Amniotic epithelial cell (primary cell): Measurements from ENCODE around the gene ITGB7.
"Not testable (repeated sequence)": the region's sequence is repeated elsewhere in the genome, so short reads cannot be mapped to it uniquely, and the experiment has no call there.

Source experiments
- DNase-seq: peaks from one replicate; pipeline ENCODE4 v3.0.0-alpha.2; 2010; ENCODE audit warnings: low read depth

The ITGB7 gene

DNA sequence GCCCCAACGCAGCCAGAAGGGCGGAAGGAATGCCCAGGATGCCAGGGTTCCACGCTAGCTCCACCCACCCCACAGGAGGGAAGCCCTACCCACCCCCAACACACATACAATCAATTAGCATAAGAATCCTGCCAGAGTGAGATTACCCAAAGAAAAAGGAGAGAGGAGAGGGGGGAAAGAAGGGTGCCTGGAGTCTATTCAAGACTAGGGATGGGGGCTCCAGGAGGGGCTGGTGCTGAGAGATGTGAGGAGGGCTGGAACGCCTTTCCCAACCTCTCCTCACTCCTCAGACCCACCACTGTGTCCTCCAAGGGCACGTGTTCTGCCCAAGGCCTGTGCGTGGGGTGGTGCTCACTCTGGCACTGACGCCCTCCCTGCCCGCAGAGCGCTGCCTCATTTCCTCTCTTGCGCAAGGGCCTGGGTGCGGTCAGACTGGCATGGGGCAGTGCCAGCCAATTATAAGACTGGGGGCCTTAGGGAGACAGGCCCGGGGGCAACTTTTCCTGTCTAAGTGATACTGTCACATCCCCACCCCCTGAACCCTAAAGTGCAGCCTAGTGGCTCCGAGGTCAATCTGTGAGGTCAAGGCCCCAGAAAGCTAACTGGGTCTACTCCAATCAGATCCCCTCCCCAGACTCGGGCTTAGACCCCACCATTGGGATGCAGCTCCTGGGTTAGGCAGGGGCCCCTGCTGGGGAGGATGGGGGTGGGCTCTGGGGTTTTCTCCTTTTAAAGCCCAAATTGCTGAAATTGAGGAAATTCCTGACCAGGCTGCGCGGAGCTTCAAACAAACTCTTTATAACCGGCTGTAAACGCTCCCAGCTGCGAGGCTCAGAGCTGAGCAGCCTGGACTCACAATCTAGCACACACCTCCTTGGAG is 10.2 kb upstream of the ITGB7 start:
- DNase-seq, result peak; percentile 50

GRCh38 chr12:53215497-53215896 is 8.4 kb upstream of the ITGB7 start:
- DNase-seq, result no peak

- no peak for DNase-seq
Measured at GRCh38 chr12:53214687-53215455, 7.8 kb upstream of the ITGB7 start.

GRCh38 chr12:53214221-53214620 is 7.2 kb upstream of the ITGB7 start:
- DNase-seq, result no peak

- DNase-seq, result peak; percentile 55
Measured at GRCh38 chr12:53213348-53213747, 6.3 kb upstream of the ITGB7 start.

GRCh38 chr12:53212931-53213330 is 5.9 kb upstream of the ITGB7 start:
- no peak for DNase-seq

GRCh38 chr12:53211476-53212381 is 4.7 kb upstream of the ITGB7 start:
- no peak for DNase-seq

GRCh38 chr12:53210843-53211242 is 3.8 kb upstream of the ITGB7 start:
- DNase-seq, result no peak

DNA sequence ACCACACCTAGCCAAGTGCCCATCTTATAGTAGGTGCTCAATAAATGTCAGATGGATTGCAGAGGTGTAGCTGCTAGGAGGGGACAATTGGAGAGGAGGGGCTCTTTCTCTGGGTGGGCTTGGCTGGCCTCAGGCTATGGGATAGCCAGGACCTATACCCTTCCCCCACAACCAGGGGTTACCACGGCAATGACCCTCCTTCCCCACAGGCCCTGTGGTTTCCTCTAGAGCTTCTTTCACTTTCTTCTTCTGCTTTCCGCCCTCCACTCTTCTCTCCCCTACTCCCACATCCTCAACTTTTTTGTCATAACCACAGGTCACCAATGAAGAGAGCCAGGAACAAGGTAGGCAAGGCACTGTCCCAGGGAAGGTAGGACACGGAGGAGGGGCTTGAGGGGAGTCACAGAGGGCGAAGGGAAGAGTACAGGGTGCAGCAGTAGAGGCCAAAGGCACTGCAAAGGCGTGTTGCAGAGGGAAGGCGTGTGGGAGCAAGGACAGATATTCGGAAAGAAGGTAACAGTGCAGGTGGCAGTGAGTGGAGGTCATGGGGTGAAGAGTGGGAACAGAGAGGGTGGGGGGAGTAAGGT is 1.9 kb upstream of the ITGB7 start:
- no peak for DNase-seq

GRCh38 chr12:53208435-53208834 is 1.4 kb upstream of the ITGB7 start:
- no peak for DNase-seq

DNA sequence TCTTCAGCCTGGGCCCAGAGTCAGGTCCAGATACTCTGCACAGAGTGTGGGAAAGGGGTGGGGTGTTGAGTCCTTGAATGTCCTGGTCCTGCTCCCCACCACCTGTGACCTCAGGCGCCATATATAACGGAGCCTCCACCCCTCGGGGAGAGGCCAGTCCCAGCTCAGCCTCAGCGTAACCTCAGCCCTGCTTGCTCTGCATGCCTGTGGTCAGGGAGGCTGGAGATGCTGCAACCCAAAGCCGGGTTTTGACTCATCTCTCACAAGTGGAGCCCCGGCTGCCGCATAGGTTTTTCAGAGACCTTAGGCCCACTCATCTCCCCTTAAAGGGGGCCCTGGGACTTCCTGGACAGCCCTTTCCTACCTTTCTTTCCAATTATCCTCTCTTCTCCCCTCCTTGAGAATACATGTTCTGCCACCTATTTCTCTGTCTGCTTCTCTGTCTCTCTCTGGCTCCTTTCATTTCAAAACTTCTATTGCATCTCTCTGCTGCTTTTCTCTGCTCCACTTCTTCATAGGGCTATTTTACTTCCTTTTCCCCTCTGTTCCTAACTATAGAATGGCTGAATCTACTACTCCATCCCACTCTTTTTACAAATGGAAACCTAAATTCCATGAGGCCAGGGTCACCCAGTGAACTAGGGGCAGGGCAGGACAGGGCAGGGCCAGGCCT is 1.2 kb downstream of the ITGB7 start:
- DNase-seq, result peak; percentile 91

DNA sequence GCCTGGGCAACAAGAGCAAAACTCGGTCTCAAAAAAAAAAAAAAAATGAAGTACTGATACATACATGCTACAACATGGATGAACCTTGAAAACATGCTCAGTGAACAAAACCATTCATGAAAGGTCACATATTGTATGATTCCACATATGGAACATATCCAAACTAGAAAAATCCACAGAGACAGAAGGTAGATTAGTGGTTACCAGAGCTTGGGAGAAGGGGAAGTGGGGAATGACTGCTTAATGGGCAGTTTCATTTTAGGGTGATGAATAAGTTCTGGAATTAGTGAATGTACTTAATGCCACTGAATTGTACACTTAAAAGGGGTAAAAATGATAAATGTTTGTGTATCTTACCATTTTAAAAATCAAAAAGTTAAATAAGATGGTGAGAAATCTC is 2.7 kb downstream of the ITGB7 start:
- no peak for DNase-seq

DNA sequence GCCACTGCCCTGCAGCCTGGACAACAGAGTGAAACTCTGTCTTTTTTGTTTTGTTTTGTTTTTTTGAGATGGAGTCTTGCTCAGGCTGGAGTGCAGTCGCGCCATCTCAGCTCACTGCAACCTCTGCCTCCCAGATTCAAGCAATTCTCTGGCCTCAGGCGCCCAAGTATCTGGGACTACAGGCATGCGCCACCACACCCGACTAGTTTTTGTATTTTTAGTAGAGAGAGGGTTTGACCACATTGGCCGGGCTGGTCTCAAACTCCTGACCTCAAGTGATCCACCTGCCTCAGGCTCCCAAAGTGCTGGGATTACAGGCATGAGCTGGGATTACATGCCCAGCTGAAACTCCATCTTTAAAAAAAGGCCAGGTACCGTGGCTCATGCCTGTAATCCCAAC is 4.7 kb downstream of the ITGB7 start:
- DNase-seq, result not testable (repeated sequence)

DNA sequence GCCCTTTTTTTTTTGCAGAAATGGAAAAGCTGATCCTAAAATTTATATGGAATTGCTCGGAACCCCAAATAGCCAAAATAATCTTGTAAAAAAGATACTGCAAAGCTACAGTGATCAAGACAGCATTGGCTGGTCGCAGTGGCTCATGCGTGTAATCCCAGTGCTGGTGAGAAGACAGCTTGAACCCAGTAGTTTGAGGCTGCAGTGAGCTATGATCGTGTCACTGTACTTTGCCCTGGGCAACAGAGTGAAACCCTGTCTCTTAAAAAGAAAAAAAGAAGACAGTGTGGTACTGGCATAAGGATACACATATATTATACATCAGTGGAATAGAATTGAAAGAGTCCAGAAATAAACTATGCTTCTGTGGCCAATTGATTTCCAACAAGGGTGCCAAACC is 5.4 kb downstream of the ITGB7 start:
- DNase-seq, result no peak

DNA sequence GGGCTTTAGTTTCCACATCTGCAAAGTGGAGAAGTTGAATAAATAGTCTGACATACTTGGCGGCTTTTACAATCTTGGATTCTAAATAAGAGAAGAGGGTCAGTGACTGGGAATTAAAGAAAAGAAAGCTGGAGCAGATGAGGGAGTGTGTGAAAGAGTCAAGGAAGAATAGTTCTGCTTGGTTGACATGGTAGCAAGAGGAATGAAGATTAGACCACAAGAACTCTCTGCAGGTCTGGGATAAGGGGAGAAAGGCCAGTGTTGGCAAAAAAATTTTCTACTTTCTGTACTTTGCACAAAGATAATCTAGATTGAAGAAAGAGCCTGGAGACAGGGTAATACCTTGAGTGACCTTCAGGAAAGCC is 5.9 kb downstream of the ITGB7 start:
- DNase-seq, result peak; percentile 67

GRCh38 chr12:53200458-53201176 is 6.4 kb downstream of the ITGB7 start:
- no peak for DNase-seq

- no peak for DNase-seq
Measured at GRCh38 chr12:53200107-53200457, 7.0 kb downstream of the ITGB7 start.

- DNase-seq, result no peak
Measured at GRCh38 chr12:53199700-53200099, 7.4 kb downstream of the ITGB7 start.

DNA sequence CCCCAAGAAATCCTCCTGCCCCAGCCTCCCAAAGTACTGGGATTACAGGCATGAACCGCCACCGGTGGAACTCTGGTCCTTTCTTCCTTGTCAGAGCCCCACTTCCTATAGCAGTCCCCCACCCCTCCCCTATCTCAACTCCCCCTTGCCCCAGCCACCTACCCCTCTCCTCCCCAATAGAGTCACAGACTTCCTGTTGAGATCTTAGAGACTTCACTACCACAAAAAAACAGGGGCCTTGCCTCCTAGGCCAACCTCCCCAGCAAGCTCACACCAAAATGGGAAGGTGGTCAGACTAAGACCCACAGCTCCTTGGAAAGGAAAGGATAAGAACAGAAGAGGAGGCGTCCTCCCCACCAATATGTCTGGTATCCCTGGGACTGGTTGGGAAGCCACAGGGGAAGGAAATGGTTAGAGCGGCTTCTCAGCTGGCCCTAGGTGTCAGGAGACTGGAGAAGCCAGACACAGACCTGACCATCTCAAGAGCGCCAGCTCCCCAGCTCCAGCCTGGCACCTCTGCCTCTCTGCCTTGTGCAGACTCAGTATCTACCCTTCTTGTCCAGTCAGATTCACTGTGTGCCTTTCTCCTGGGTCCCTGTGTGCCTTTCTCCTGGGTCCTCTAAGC is 8.5 kb downstream of the ITGB7 start:
- no peak for DNase-seq

DNA sequence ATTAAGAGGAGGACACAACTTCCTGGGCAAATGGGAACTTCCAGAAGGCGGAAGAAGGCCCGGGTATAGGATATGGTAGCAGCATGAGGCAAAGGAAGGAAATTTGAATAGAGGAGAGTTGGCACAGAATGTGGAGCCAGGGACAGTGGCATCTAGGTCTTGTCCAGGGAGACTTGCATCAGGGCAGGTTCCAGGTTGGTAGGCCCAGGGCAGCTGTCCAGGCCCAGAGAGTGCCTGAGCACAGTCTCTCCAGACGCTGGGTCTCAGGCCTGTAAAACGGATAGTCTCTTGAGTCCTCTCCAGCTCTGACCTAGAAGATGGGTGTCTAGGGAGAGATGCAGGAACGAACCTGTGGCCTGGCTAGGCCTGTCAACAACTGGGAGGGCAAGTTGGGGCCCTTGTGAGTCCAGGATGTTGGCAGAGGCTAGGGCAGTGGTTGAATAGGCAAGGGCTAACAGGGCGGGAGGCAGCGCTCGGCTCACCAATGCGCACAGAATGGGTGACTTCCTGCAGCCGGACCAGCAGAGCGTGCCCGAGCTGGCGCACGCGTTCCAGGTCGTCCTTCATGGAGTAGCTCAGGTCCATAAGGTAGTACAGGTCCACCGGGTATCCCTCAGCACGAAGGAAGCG is 9.9 kb downstream of the ITGB7 start:
- DNase-seq, result no peak
